HepG2 (cell line): Measurements from ENCODE around the gene UBR4. TPM values are rescaled to one million over a fixed set of nuclear protein-coding genes. Genes with fewer than 3 reads are reported as not detected.

Experiments
- CHCHD3 ChIP-seq: sonication (generic); formaldehyde crosslinking; IDR thresholded peaks from 2 replicates; pipeline ENCODE4 v1.8.0; 2022; ENCODE audit warnings: mild to moderate bottlenecking, missing genetic modification reagents, moderate library complexity
- FOXA3 ChIP-seq: IDR thresholded peaks from 2 replicates; pipeline ENCODE4 v1.6.1; 2016; ENCODE audit warnings: missing genetic modification reagents, missing compliant biosample characterization
- MAF1 ChIP-seq: sonication (generic); formaldehyde crosslinking; IDR thresholded peaks from 2 replicates; pipeline ENCODE4 v1.5.0; 2020; ENCODE audit warnings: missing genetic modification reagents, borderline replicate concordance
- SKI ChIP-seq: fragments of 450-650 bp; IDR thresholded peaks from one replicate; pipeline ENCODE4 v1.6.1; 2018; ENCODE audit warnings: mild to moderate bottlenecking; ENCODE audit not compliant: partially characterized antibody
- TGIF2 ChIP-seq: IDR thresholded peaks from 2 replicates; pipeline ENCODE4 v1.6.1; 2016; ENCODE audit warnings: control low read depth, missing compliant biosample characterization
- ZNF460 ChIP-seq: sonication (generic); formaldehyde crosslinking; IDR thresholded peaks from 2 replicates; pipeline ENCODE4 v1.5.1; 2020; ENCODE audit warnings: missing genetic modification reagents, mild to moderate bottlenecking, borderline replicate concordance
- polyA plus RNA-seq, 8 experiments: library from polyadenylated mRNA; depleted of rRNA in 3 of 8; stranded (reverse) in 7 of 8; unstranded in 1 of 8; fragments of >200 nt; fragmentation: Illumina TruSeq in 4 of 8; extraction: Trizol in 4 of 8; gene quantifications; 2 replicates each; pipeline versions ENCODE4 v1.2.1 to v1.2.3, GENCODE V29; 2011 to 2016; ENCODE audit warnings: low read depth in 4 of 8, missing spikeins in 1 of 8, mixed read lengths in 1 of 8; ENCODE audit not compliant: insufficient read depth in 1 of 8
- total RNA-seq, 5 experiments: library from RNA; depleted of rRNA; stranded (reverse); fragments of >200 nt; fragmentation: Illumina TruSeq; extraction: Trizol; gene quantifications; 2 replicates each; pipeline ENCODE4 v1.2.3, GENCODE V29; 2016; ENCODE audit warnings: low read depth in 1 of 5
- TF ChIP-seq, protein P1 (sequence below), 2 experiments: fragments of 450-650 bp in 1 of 2; sonication (generic) in 1 of 2; formaldehyde crosslinking in 1 of 2; IDR thresholded peaks; 2 replicates each; pipeline versions ENCODE4 v1.6.1 to v1.8.0; 2016 to 2022; ENCODE audit warnings: antibody characterized with exemption in 1 of 2, mild to moderate bottlenecking in 1 of 2, missing genetic modification reagents in 1 of 2
- TF ChIP-seq, protein P2 (sequence below): sonication (generic); formaldehyde crosslinking; IDR thresholded peaks from 2 replicates; pipeline ENCODE4 v1.4.0; 2020; ENCODE audit warnings: mild to moderate bottlenecking, missing genetic modification reagents
- TF ChIP-seq, protein P3 (sequence below): sonication (generic); formaldehyde crosslinking; IDR thresholded peaks from 2 replicates; pipeline ENCODE4 v1.4.0; 2020; ENCODE audit warnings: missing genetic modification reagents, borderline replicate concordance
- TF ChIP-seq, protein P4 (sequence below): sonication (generic); formaldehyde crosslinking; IDR thresholded peaks from 2 replicates; pipeline ENCODE4 v1.5.0; 2020; ENCODE audit warnings: mild to moderate bottlenecking, missing genetic modification reagents, borderline replicate concordance

UBR4 gene
- total and polyA plus RNA-seq, 2 of the 13 experiments (the other 11 are each of a cell fraction or from before 2014, with no cell fraction given) = 59.1 to 106 TPM

DNA sequence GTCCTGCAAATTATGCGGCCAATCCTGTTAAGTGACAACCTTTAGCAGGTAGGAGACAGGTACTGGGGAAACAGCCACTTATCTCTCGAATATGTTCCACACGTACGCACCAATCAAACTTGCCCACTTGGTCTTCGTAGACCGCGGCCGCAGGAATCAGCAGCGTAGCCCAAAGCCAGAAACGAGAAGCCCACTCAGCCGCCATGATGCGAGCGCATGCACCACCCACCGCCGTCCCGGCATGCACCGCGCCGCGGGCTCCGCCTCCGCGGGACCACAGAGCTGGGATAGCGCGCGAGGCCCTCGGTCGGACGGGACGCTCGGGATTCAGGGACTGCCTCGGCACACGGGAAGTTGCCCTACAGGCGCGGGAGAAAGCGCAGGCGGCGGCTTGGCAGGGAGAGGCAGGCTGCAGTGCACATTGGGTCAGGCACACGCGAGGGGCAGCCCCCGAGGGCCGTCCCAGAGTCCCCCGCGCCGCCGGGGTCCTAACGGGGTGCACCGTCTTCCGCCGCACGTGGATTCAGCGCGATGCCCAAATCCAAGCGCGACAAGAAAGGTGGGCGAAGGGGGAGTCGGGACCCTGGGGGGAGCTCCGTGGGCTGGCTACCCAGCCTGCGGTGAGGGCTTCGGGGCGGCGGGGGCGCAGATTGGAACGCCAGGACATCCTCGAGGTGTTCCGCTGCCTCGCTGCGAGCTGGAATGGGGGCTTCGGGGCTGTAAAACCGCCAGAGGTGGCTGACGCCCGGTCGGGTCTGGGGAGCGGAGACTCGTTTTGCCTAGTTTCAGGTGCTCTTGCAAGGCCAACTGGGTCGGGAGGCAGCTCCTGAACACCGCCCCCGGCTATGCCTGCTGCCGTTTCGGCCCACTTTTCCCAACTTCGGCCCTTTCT, 41.5 kb upstream of the UBR4 start, which contains the start of the genes EMC1 and MRTO4 (continued):
- TF ChIP-seq, protein P1, sequence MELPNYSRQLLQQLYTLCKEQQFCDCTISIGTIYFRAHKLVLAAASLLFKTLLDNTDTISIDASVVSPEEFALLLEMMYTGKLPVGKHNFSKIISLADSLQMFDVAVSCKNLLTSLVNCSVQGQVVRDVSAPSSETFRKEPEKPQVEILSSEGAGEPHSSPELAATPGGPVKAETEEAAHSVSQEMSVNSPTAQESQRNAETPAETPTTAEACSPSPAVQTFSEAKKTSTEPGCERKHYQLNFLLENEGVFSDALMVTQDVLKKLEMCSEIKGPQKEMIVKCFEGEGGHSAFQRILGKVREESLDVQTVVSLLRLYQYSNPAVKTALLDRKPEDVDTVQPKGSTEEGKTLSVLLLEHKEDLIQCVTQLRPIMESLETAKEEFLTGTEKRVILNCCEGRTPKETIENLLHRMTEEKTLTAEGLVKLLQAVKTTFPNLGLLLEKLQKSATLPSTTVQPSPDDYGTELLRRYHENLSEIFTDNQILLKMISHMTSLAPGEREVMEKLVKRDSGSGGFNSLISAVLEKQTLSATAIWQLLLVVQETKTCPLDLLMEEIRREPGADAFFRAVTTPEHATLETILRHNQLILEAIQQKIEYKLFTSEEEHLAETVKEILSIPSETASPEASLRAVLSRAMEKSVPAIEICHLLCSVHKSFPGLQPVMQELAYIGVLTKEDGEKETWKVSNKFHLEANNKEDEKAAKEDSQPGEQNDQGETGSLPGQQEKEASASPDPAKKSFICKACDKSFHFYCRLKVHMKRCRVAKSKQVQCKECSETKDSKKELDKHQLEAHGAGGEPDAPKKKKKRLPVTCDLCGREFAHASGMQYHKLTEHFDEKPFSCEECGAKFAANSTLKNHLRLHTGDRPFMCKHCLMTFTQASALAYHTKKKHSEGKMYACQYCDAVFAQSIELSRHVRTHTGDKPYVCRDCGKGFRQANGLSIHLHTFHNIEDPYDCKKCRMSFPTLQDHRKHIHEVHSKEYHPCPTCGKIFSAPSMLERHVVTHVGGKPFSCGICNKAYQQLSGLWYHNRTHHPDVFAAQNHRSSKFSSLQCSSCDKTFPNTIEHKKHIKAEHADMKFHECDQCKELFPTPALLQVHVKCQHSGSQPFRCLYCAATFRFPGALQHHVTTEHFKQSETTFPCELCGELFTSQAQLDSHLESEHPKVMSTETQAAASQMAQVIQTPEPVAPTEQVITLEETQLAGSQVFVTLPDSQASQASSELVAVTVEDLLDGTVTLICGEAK (IDR thresholded peaks at IDR 0.05) = no peak
- TF ChIP-seq, protein P1 (CRISPR knock-in tag; IDR thresholded peaks at IDR 0.05) = peak; percentile 71; the same call in 1 of the 2 replicates
- TF ChIP-seq ZNF460 (CRISPR knock-in tag) (no peak), MAF1 (CRISPR knock-in tag) (peak; percentile 10; the same call in 1 of the 2 replicates), FOXA3 (CRISPR knock-in tag) (peak; percentile 40; the same call in 1 of the 2 replicates), TGIF2 (CRISPR knock-in tag) (peak; percentile 28; the same call in 1 of the 2 replicates), SKI (peak; percentile 68), CHCHD3 (CRISPR knock-in tag) (no peak)
- TF ChIP-seq, protein P2, sequence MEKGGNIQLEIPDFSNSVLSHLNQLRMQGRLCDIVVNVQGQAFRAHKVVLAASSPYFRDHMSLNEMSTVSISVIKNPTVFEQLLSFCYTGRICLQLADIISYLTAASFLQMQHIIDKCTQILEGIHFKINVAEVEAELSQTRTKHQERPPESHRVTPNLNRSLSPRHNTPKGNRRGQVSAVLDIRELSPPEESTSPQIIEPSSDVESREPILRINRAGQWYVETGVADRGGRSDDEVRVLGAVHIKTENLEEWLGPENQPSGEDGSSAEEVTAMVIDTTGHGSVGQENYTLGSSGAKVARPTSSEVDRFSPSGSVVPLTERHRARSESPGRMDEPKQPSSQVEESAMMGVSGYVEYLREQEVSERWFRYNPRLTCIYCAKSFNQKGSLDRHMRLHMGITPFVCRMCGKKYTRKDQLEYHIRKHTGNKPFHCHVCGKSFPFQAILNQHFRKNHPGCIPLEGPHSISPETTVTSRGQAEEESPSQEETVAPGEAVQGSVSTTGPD (CRISPR knock-in tag) = no peak
- TF ChIP-seq, protein P3, sequence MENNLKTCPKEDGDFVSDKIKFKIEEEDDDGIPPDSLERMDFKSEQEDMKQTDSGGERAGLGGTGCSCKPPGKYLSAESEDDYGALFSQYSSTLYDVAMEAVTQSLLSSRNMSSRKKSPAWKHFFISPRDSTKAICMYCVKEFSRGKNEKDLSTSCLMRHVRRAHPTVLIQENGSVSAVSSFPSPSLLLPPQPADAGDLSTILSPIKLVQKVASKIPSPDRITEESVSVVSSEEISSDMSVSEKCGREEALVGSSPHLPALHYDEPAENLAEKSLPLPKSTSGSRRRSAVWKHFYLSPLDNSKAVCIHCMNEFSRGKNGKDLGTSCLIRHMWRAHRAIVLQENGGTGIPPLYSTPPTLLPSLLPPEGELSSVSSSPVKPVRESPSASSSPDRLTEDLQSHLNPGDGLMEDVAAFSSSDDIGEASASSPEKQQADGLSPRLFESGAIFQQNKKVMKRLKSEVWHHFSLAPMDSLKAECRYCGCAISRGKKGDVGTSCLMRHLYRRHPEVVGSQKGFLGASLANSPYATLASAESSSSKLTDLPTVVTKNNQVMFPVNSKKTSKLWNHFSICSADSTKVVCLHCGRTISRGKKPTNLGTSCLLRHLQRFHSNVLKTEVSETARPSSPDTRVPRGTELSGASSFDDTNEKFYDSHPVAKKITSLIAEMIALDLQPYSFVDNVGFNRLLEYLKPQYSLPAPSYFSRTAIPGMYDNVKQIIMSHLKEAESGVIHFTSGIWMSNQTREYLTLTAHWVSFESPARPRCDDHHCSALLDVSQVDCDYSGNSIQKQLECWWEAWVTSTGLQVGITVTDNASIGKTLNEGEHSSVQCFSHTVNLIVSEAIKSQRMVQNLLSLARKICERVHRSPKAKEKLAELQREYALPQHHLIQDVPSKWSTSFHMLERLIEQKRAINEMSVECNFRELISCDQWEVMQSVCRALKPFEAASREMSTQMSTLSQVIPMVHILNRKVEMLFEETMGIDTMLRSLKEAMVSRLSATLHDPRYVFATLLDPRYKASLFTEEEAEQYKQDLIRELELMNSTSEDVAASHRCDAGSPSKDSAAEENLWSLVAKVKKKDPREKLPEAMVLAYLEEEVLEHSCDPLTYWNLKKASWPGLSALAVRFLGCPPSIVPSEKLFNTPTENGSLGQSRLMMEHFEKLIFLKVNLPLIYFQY = no peak
- TF ChIP-seq, protein P4, sequence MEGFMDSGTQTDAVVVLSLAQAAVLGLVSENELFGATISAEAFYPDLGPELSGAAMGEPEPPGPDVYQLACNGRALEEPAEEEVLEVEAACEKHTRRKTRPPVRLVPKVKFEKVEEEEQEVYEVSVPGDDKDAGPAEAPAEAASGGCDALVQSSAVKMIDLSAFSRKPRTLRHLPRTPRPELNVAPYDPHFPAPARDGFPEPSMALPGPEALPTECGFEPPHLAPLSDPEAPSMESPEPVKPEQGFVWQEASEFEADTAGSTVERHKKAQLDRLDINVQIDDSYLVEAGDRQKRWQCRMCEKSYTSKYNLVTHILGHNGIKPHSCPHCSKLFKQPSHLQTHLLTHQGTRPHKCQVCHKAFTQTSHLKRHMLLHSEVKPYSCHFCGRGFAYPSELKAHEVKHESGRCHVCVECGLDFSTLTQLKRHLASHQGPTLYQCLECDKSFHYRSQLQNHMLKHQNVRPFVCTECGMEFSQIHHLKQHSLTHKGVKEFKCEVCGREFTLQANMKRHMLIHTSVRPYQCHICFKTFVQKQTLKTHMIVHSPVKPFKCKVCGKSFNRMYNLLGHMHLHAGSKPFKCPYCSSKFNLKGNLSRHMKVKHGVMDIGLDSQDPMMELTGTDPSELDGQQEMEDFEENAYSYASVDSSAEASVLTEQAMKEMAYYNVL = peak; percentile 71; the same call in 1 of the 2 replicates
